ENCODE data around the gene UMODL1. TPM values are rescaled to one million over a fixed set of nuclear protein-coding genes. Genes with fewer than 3 reads are reported as not detected.

UMODL1 gene
- total and polyA plus RNA-seq, 10 of the 15 experiments (the other 5 are each of a cell fraction or from before 2014, with no cell fraction given): 0.01 to 0.11 (median 0.03) TPM; not detected in 5

- SMC1A ChIA-PET (ENCODE audit: uncharacterized antibody, unreplicated experiment): no interaction called here
- FAIRE-seq: no peak
- no peak overlapping the region for H3K9ac ChIP-seq (ENCODE audit: control insufficient read depth, insufficient read depth, low read length)
- DNase-seq (ENCODE audit: low read depth, low spot score): no peak
- H3K27ac ChIP-seq (ENCODE audit: control insufficient read depth, insufficient read depth): no peak overlapping the region
- H3K4me1 ChIP-seq (ENCODE audit: control insufficient read depth, insufficient read depth, low read length): peaks cover 3% of the 10 kb centered on the region; the same call in 1 of the 2 replicates
- no peaks in the 10 kb centered on the region for H3K79me2 ChIP-seq (ENCODE audit: control insufficient read depth, insufficient read depth, low read length)
- no peaks in the 10 kb centered on the region for H3K36me3 ChIP-seq (ENCODE audit: control insufficient read depth in 2 of 2, insufficient read depth in 2 of 2, low read length in 1 of 2)
- CTCF ChIA-PET: interaction anchor here (0.9 kb wide), 1 partner anchor 9 kb away, joined by 8 read pairs; no protein-coding TSS in a partner anchor
- in situ Hi-C loops (cut with MboI) (no loop called here), intact Hi-C loops (cut with micrococcal nuclease; ENCODE audit: unreplicated experiment) (no loop called here)
- no peaks in the 10 kb centered on the region for H4K20me1 ChIP-seq (ENCODE audit: control insufficient read depth, insufficient read depth)
- no TSS peak for BruUV-seq (replicated peaks)
- H3K27me3 ChIP-seq (replicated peaks in 1 of 2; ENCODE audit: control insufficient read depth in 2 of 2, insufficient read depth in 2 of 2, low read length in 1 of 2): peaks cover 0 to 1% of the 10 kb centered on the region in 2 experiments; a peak in 3 of 4 replicates
- POLR2A ChIA-PET: no interaction called here
- no peak overlapping the region for H2AFZ ChIP-seq (ENCODE audit: control insufficient read depth, low read depth, low read length)
- no peak overlapping the region for H3K4me2 ChIP-seq (ENCODE audit: control insufficient read depth, insufficient read depth)
- no peak for ATAC-seq
- no peaks in the 10 kb centered on the region; the same call in 2 of the 3 replicates for H3K9me3 ChIP-seq (replicated peaks; ENCODE audit: control insufficient read depth, insufficient read depth, low read length)
- no peak overlapping the region for H3K4me3 ChIP-seq
- RAD21 ChIA-PET (ENCODE audit: unreplicated experiment): no interaction called here
- WGBS (ENCODE audit: insufficient coverage, insufficient replicate concordance, low lambda C conversion rate, missing lambda C conversion rate): 55% methylated on average over 19 of the region's 21 CpGs
- no peak for TF ChIP-seq SMAD5 (IDR thresholded peaks at IDR 0.05; ENCODE audit: low read depth)
- TF ChIP-seq HDAC2 (IDR thresholded peaks at IDR 0.05): no peak
- TF ChIP-seq PML (IDR thresholded peaks at IDR 0.05; ENCODE audit: low read length): no peak
- TF ChIP-seq CEBPB (IDR thresholded peaks at IDR 0.05; ENCODE audit: borderline replicate concordance in 1 of 2, low read depth in 2 of 2, low read length in 2 of 2): no peak
- TF ChIP-seq NFYB (IDR thresholded peaks at IDR 0.05; ENCODE audit: insufficient read depth, low read depth, low read length): no peak
- TF ChIP-seq TBL1XR1 (IDR thresholded peaks at IDR 0.05; ENCODE audit: low read depth, low read length): no peak
- no peak for TF ChIP-seq NR2C1 (IDR thresholded peaks at IDR 0.05)
- TF ChIP-seq HDGF (IDR thresholded peaks at IDR 0.05): no peak
- no peak for TF ChIP-seq RAD51 (IDR thresholded peaks at IDR 0.05)
Measured at GRCh38 chr21:42098957-42099505, 27.9 kb downstream of the UMODL1 start.

GRCh38 chr21:42101246-42101645 lies 30.1 kb downstream of the UMODL1 start:
- Histone ChIP-seq H4K20me1 (ENCODE audit: control insufficient read depth, insufficient read depth) (no peaks in the 10 kb centered on the region), H3K9me3 (replicated peaks; ENCODE audit: control insufficient read depth, insufficient read depth, low read length) (no peaks in the 10 kb centered on the region), H3K36me3 (ENCODE audit: control insufficient read depth in 2 of 2, insufficient read depth in 2 of 2, low read length in 1 of 2) (no peaks in the 10 kb centered on the region), H2AFZ (ENCODE audit: control insufficient read depth, low read depth, low read length) (no peak overlapping the region), H3K4me2 (ENCODE audit: control insufficient read depth, insufficient read depth) (no peak overlapping the region), H3K27me3 (replicated peaks in 1 of 2; ENCODE audit: control insufficient read depth in 2 of 2, insufficient read depth in 2 of 2, low read length in 1 of 2) (peaks cover 0 to 1% of the 10 kb centered on the region in 2 experiments; a peak in 3 of 4 replicates), H3K79me2 (ENCODE audit: control insufficient read depth, insufficient read depth, low read length) (no peaks in the 10 kb centered on the region), H3K9ac (ENCODE audit: control insufficient read depth, insufficient read depth, low read length) (no peak overlapping the region), H3K4me3 (no peak overlapping the region), H3K4me1 (ENCODE audit: control insufficient read depth, insufficient read depth, low read length) (peaks cover 3% of the 10 kb centered on the region; the same call in 1 of the 2 replicates), H3K27ac (ENCODE audit: control insufficient read depth, insufficient read depth) (no peak overlapping the region)
- ChIA-PET POLR2A (no interaction called here), RAD21 (ENCODE audit: unreplicated experiment) (no interaction called here), SMC1A (ENCODE audit: uncharacterized antibody, unreplicated experiment) (no interaction called here), CTCF (no interaction called here)
- FAIRE-seq (no peak), ATAC-seq (no peak), DNase-seq (ENCODE audit: low read depth, low spot score) (no peak)
- in situ Hi-C loops (cut with MboI): loop anchor here (10.0 kb wide), 1 partner anchor 56 kb away; no protein-coding TSS in a partner anchor
- WGBS (ENCODE audit: insufficient coverage, insufficient replicate concordance, low lambda C conversion rate, missing lambda C conversion rate): 55% methylated on average over 14 of the region's 14 CpGs
- intact Hi-C loops (cut with micrococcal nuclease; ENCODE audit: unreplicated experiment): no loop called here
- BruUV-seq (replicated peaks): no TSS peak
- TF ChIP-seq MXI1 (IDR thresholded peaks at IDR 0.05; ENCODE audit: low read depth, low read length): no peak
- TF ChIP-seq POLR2AphosphoS5 (IDR thresholded peaks at IDR 0.05; ENCODE audit: low read length): no peak
- no peak for TF ChIP-seq HDAC6 (IDR thresholded peaks at IDR 0.05; ENCODE audit: unreplicated experiment)
- no peak for TF ChIP-seq ZBTB40 (IDR thresholded peaks at IDR 0.05; ENCODE audit: borderline replicate concordance)
- TF ChIP-seq EGR1 (IDR thresholded peaks at IDR 0.05; ENCODE audit: borderline replicate concordance in 1 of 2, low read depth in 2 of 2, low read length in 2 of 2): no peak
- TF ChIP-seq NBN (IDR thresholded peaks at IDR 0.05): no peak
- TF ChIP-seq ESRRA (IDR thresholded peaks at IDR 0.05; ENCODE audit: low read length): no peak
- TF ChIP-seq MTA2 (IDR thresholded peaks at IDR 0.05; ENCODE audit: low read depth): no peak
- TF ChIP-seq HDGF (IDR thresholded peaks at IDR 0.05): no peak

All from GM12878 (cell line).